Neural progenitor cell (in vitro differentiated cells): ENCODE results near the gene HIC2. TPM values are rescaled to one million over a fixed set of nuclear protein-coding genes. Genes with fewer than 3 reads are reported as not detected.
"Not testable (repeated sequence)": the region's sequence is repeated elsewhere in the genome, so short reads cannot be mapped to it uniquely, and the experiment has no call there.

Source experiments
- DNase-seq: peaks from one replicate; pipeline ENCODE4 v3.0.0-alpha.2; 2016; ENCODE audit warnings: low spot score
- H2AFZ ChIP-seq: fragments of 200-600 bp; sonication (generic); replicated peaks from 2 replicates; pipeline ENCODE4 v1.6.1; 2016; ENCODE audit warnings: antibody characterized with exemption
- H3F3A ChIP-seq: fragments of 200-600 bp; sonication (generic); 2 replicates; pipeline ENCODE4 v1.6.1; 2016; ENCODE audit warnings: antibody characterized with exemption, low read depth
- H3K27ac ChIP-seq: fragments of 200-600 bp; sonication (generic); 2 replicates; pipeline ENCODE4 v1.5.1; 2016; ENCODE audit warnings: mild to moderate bottlenecking
- H3K27me3 ChIP-seq: fragments of 200-600 bp; sonication (generic); 2 replicates; pipeline ENCODE4 v1.6.1; 2016; ENCODE audit warnings: mild to moderate bottlenecking, moderate library complexity
- H3K36me3 ChIP-seq: fragments of 200-600 bp; sonication (generic); 2 replicates; pipeline ENCODE4 v1.5.1; 2016
- H3K4me1 ChIP-seq: fragments of 200-600 bp; sonication (generic); 2 replicates; pipeline ENCODE4 v1.6.1; 2016; ENCODE audit warnings: mixed run types
- H3K4me2 ChIP-seq: fragments of 200-600 bp; sonication (generic); 2 replicates; pipeline ENCODE4 v1.6.1; 2016
- H3K4me3 ChIP-seq: fragments of 200-600 bp; sonication (generic); 2 replicates; pipeline ENCODE4 v1.5.1; 2016
- H3K79me2 ChIP-seq: fragments of 200-600 bp; sonication (generic); 2 replicates; pipeline ENCODE4 v1.6.1; 2016; ENCODE audit warnings: low read depth
- H3K9ac ChIP-seq: fragments of 200-600 bp; sonication (generic); 2 replicates; pipeline ENCODE4 v1.6.1; 2016
- H3K9me3 ChIP-seq: fragments of 200-600 bp; sonication (generic); 2 replicates; pipeline ENCODE4 v1.5.1; 2016; ENCODE audit warnings: low read depth
- H4K20me1 ChIP-seq: fragments of 200-600 bp; sonication (generic); 2 replicates; pipeline ENCODE4 v1.6.1; 2016; ENCODE audit warnings: low read depth
- H3K27ac Mint-ChIP-seq: 3 replicates; pipeline ENCODE4 v1.8.0; 2021; ENCODE audit warnings: mixed read lengths
- H3K27me3 Mint-ChIP-seq: 2 replicates; pipeline ENCODE4 v1.8.0; 2022; ENCODE audit warnings: low read depth, mild to moderate bottlenecking, inconsistent platforms, moderate library complexity, mixed read lengths; ENCODE audit not compliant: insufficient read depth
- H3K36me3 Mint-ChIP-seq: 3 replicates; pipeline ENCODE4 v1.8.0; 2021; ENCODE audit warnings: mixed read lengths
- H3K4me1 Mint-ChIP-seq: 3 replicates; pipeline ENCODE4 v1.8.0; 2021; ENCODE audit warnings: mixed read lengths
- H3K4me3 Mint-ChIP-seq: 3 replicates; pipeline ENCODE4 v1.8.0; 2021; ENCODE audit warnings: mild to moderate bottlenecking, moderate library complexity, mixed read lengths
- H3K9me3 Mint-ChIP-seq: 3 replicates; pipeline ENCODE4 v1.8.0; 2020; ENCODE audit warnings: mixed read lengths
- CTCF ChIP-seq: fragments of 200-600 bp; sonication (generic); IDR thresholded peaks from 2 replicates; pipeline ENCODE4 v1.5.1; 2017; ENCODE audit warnings: antibody characterized with exemption, mild to moderate bottlenecking
- EZH2 ChIP-seq: fragments of 200-600 bp; sonication (generic); IDR thresholded peaks from 2 replicates; pipeline ENCODE4 v1.6.1; 2017; ENCODE audit warnings: antibody characterized with exemption, mild to moderate bottlenecking, moderate library complexity
- EZH2phosphoT487 ChIP-seq: fragments of 200-600 bp; sonication (generic); IDR thresholded peaks from 2 replicates; pipeline ENCODE4 v1.6.1; 2017; ENCODE audit warnings: antibody characterized with exemption
- total RNA-seq: library from RNA; depleted of rRNA; stranded (reverse); fragments of >200 nt; gene quantifications from 2 replicates; pipeline ENCODE4 v1.2.3, GENCODE V29; 2015; ENCODE audit warnings: low replicate concordance

The HIC2 gene
- total RNA-seq, 1 donor from 2014 or later: 14.3 TPM

DNA sequence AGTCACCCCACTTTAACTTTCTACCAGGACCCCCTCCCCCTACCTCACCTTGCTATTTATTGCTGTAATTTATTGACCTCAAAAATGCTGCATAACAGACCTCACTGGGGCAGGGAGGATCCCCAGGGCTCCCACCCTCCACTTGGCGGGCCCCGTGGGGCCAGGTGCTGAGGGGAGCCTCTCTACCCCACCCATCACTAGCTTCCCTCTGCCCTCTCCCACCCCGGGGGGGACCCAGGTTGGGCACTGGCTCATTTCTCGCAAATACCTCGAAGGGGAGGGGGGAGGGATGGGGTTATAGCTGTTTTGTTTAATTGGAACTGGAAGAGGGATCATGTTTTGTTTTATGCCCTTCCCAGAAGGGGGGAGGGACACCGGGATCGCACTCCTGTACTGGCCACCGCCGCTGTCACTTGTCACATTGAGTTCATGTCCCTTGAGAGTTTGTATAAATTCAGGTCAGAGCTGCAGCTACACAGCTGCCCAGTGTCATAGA is 33.7 kb downstream of the HIC2 start:
- H3K4me3 Mint-ChIP-seq: no peak overlapping the region
- TF ChIP-seq CTCF: no peak
- no peak for TF ChIP-seq EZH2
- TF ChIP-seq EZH2phosphoT487: no peak
- Histone ChIP-seq H3K36me3 (no peaks in the 10 kb centered on the region), H3K4me2 (no peak overlapping the region), H3K27me3 (no peaks in the 10 kb centered on the region), H3K4me3 (no peak overlapping the region), H2AFZ (no peak overlapping the region), H3K9me3 (no peaks in the 10 kb centered on the region), H4K20me1 (peaks cover 50% of the 10 kb centered on the region), H3K27ac (no peak overlapping the region), H3K4me1 (peaks cover 7% of the 10 kb centered on the region), H3K79me2 (no peaks in the 10 kb centered on the region), H3K9ac (no peak overlapping the region), H3F3A (no peaks in the 10 kb centered on the region)
- H3K27ac Mint-ChIP-seq: no peak overlapping the region
- peaks cover 16% of the 10 kb centered on the region for H3K4me1 Mint-ChIP-seq
- DNase-seq: no peak
- H3K27me3 Mint-ChIP-seq: peaks cover 5% of the 10 kb centered on the region
- H3K9me3 Mint-ChIP-seq: no peaks in the 10 kb centered on the region
- peaks cover 5% of the 10 kb centered on the region for H3K36me3 Mint-ChIP-seq

GRCh38 chr22:21451545-21452520 is 34.7 kb downstream of the HIC2 start:
- H3K9me3 Mint-ChIP-seq: no peaks in the 10 kb centered on the region
- no peak overlapping the region for H3K4me3 Mint-ChIP-seq
- no peaks in the 10 kb centered on the region for H3K27me3 ChIP-seq
- DNase-seq: peak; percentile 1
- peak overlapping the region; percentile 33 for H3K27ac Mint-ChIP-seq
- H2AFZ ChIP-seq: no peak overlapping the region
- H3K27me3 Mint-ChIP-seq: peaks cover 5% of the 10 kb centered on the region
- H4K20me1 ChIP-seq: peaks cover 46% of the 10 kb centered on the region
- TF ChIP-seq EZH2phosphoT487 (no peak), EZH2 (no peak), CTCF (no peak)
- no peaks in the 10 kb centered on the region for H3K79me2 ChIP-seq
- H3K9ac ChIP-seq: no peak overlapping the region
- no peaks in the 10 kb centered on the region for H3F3A ChIP-seq
- peaks cover 5% of the 10 kb centered on the region for H3K36me3 Mint-ChIP-seq
- no peak overlapping the region for H3K4me3 ChIP-seq
- H3K4me2 ChIP-seq: no peak overlapping the region
- H3K4me1 Mint-ChIP-seq: peaks cover 20% of the 10 kb centered on the region
- no peak overlapping the region for H3K27ac ChIP-seq
- H3K4me1 ChIP-seq: peaks cover 7% of the 10 kb centered on the region
- no peaks in the 10 kb centered on the region for H3K36me3 ChIP-seq
- H3K9me3 ChIP-seq: no peaks in the 10 kb centered on the region

- H3F3A ChIP-seq, H3K4me3 Mint-ChIP-seq, H3K4me2 ChIP-seq, H3K36me3 ChIP-seq, DNase-seq, H3K36me3 Mint-ChIP-seq, H3K9ac ChIP-seq, H3K4me3 ChIP-seq, H3K79me2 ChIP-seq, H3K9me3 Mint-ChIP-seq, H2AFZ ChIP-seq, H3K9me3 ChIP-seq, H3K27me3 ChIP-seq, H3K27ac Mint-ChIP-seq, H3K4me1 ChIP-seq, H3K27me3 Mint-ChIP-seq, H3K27ac ChIP-seq: not testable (repeated sequence)
- peaks cover 38% of the 10 kb centered on the region for H4K20me1 ChIP-seq
- peaks cover 20% of the 10 kb centered on the region for H3K4me1 Mint-ChIP-seq
These were observed 35.5 kb downstream of the HIC2 start for GRCh38 chr22:21452666-21453065.

- H3K27ac Mint-ChIP-seq, H3K4me1 ChIP-seq, H3K27me3 Mint-ChIP-seq, DNase-seq, H2AFZ ChIP-seq, H3K36me3 Mint-ChIP-seq, H3K9me3 Mint-ChIP-seq, H3K9ac ChIP-seq, H3K9me3 ChIP-seq, H3K27ac ChIP-seq, H3F3A ChIP-seq, H3K27me3 ChIP-seq, H3K4me3 ChIP-seq, H3K36me3 ChIP-seq, H3K79me2 ChIP-seq, H3K4me3 Mint-ChIP-seq, H3K4me2 ChIP-seq: not testable (repeated sequence)
- H3K4me1 Mint-ChIP-seq: peaks cover 16% of the 10 kb centered on the region
- H4K20me1 ChIP-seq: peaks cover 15% of the 10 kb centered on the region
These were observed 37.8 kb downstream of the HIC2 start for GRCh38 chr22:21454998-21455333.
